ENCODE results near the gene SCUBE2. TPM values are rescaled to one million over a fixed set of nuclear protein-coding genes. Genes with fewer than 3 reads are reported as not detected.

SCUBE2 gene
- total RNA-seq, 1 donor from 2014 or later: 1.9 TPM

DNA sequence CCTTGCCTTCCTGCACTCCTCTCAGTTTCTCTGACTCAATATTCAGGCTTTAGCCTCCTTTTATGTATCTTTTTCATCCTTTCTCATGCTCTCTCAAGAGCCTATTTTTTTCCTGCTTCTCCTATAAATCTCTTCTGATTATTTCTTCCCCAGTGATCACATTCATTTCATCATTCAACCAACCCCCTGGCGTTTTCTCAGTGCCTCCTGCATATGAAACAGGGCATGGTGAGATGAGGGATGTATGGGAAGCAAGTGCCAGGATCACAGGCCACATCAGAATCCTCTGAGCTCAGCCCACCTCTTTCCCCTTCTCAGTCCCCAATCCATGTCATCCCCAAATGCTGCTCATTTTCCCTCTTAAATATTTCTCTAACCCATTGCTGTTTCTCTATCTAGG, 48.9 kb downstream of the SCUBE2 start:
- Mint-ChIP-seq H3K4me1 (ENCODE audit: unreplicated experiment) (peaks cover 7% of the 10 kb centered on the region), H3K4me3 (ENCODE audit: unreplicated experiment) (no peak overlapping the region), H3K36me3 (ENCODE audit: unreplicated experiment) (no peaks in the 10 kb centered on the region), H3K27ac (ENCODE audit: unreplicated experiment) (no peak overlapping the region), H3K27me3 (ENCODE audit: unreplicated experiment) (no peaks in the 10 kb centered on the region), H3K9me3 (ENCODE audit: unreplicated experiment) (no peaks in the 10 kb centered on the region)
- TF ChIP-seq, protein P1, sequence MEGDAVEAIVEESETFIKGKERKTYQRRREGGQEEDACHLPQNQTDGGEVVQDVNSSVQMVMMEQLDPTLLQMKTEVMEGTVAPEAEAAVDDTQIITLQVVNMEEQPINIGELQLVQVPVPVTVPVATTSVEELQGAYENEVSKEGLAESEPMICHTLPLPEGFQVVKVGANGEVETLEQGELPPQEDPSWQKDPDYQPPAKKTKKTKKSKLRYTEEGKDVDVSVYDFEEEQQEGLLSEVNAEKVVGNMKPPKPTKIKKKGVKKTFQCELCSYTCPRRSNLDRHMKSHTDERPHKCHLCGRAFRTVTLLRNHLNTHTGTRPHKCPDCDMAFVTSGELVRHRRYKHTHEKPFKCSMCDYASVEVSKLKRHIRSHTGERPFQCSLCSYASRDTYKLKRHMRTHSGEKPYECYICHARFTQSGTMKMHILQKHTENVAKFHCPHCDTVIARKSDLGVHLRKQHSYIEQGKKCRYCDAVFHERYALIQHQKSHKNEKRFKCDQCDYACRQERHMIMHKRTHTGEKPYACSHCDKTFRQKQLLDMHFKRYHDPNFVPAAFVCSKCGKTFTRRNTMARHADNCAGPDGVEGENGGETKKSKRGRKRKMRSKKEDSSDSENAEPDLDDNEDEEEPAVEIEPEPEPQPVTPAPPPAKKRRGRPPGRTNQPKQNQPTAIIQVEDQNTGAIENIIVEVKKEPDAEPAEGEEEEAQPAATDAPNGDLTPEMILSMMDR (IDR thresholded peaks at IDR 0.05): no peak
- no peak for DNase-seq (ENCODE audit: extremely low spot score, unreplicated experiment)

DNA sequence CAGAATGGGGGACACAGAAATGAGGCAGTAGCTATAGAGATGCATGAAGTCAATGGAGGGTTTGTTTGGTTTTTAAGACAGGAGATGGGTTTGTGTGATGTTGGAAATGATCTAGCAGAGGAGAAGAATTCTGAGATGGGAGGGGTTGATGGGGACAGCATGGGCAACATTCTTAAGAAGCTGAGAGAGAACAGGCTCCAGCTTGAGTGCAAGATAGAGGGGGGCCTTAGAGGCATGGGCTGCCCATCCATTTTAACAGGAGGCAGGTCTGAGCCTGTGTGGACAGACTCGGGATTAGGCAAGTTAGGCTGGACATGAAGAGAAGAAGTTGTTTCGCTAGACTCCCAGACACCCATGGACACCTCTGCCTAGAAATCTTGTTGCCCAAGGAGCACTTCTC, 49.7 kb downstream of the SCUBE2 start:
- peaks cover 4% of the 10 kb centered on the region for H3K4me1 Mint-ChIP-seq (ENCODE audit: unreplicated experiment)
- H3K36me3 Mint-ChIP-seq (ENCODE audit: unreplicated experiment): no peaks in the 10 kb centered on the region
- no peaks in the 10 kb centered on the region for H3K9me3 Mint-ChIP-seq (ENCODE audit: unreplicated experiment)
- no peak overlapping the region for H3K27ac Mint-ChIP-seq (ENCODE audit: unreplicated experiment)
- TF ChIP-seq, protein P1 (IDR thresholded peaks at IDR 0.05): no peak
- no peak for DNase-seq (ENCODE audit: extremely low spot score, unreplicated experiment)
- no peaks in the 10 kb centered on the region for H3K27me3 Mint-ChIP-seq (ENCODE audit: unreplicated experiment)
- H3K4me3 Mint-ChIP-seq (ENCODE audit: unreplicated experiment): no peak overlapping the region

DNA sequence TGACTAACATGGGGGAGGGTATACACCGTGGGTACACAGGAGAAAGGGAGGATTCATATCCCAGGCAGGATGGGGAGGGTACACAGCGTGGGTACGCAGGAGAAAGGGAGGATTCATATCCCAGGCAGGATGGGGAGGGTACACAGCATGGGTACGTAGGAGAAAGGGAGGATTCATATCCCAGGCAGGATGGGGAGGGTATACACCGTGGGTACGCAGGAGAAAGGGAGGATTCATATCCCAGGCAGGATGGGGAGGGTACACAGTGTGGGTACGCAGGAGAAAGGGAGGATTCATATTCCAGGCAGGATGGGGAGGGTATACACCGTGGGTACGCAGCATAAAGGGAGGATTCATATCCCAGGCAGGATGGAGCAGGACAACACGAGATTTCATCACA, 51.0 kb downstream of the SCUBE2 start:
- no peak overlapping the region for H3K27ac Mint-ChIP-seq (ENCODE audit: unreplicated experiment)
- H3K4me3 Mint-ChIP-seq (ENCODE audit: unreplicated experiment): no peak overlapping the region
- TF ChIP-seq, protein P1 (IDR thresholded peaks at IDR 0.05): no peak
- H3K4me1 Mint-ChIP-seq (ENCODE audit: unreplicated experiment): peaks cover 4% of the 10 kb centered on the region
- no peaks in the 10 kb centered on the region for H3K9me3 Mint-ChIP-seq (ENCODE audit: unreplicated experiment)
- no peak for DNase-seq (ENCODE audit: extremely low spot score, unreplicated experiment)
- H3K27me3 Mint-ChIP-seq (ENCODE audit: unreplicated experiment): no peaks in the 10 kb centered on the region
- no peaks in the 10 kb centered on the region for H3K36me3 Mint-ChIP-seq (ENCODE audit: unreplicated experiment)

DNA sequence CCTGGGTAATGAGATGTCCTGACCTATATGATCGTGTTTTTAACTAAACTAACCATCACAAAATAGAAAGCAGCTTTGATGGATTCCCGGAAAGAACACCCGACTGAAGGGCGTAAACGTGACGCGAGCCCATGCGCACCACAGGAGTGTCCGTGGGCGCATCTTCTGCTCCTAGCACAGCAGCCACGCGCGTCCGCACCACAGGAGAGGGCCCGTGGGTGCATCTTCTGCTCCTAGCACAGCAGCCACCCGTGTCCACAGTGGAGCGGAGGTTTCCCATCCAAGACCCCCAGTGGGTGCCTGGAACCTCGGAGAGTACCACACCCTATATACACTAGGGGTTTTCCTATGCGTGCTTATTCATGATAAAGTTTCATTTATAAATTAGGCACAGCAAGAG, 51.5 kb downstream of the SCUBE2 start:
- no peaks in the 10 kb centered on the region for H3K9me3 Mint-ChIP-seq (ENCODE audit: unreplicated experiment)
- H3K27me3 Mint-ChIP-seq (ENCODE audit: unreplicated experiment): no peaks in the 10 kb centered on the region
- H3K4me1 Mint-ChIP-seq (ENCODE audit: unreplicated experiment): peaks cover 4% of the 10 kb centered on the region
- no peak overlapping the region for H3K4me3 Mint-ChIP-seq (ENCODE audit: unreplicated experiment)
- no peaks in the 10 kb centered on the region for H3K36me3 Mint-ChIP-seq (ENCODE audit: unreplicated experiment)
- no peak for DNase-seq (ENCODE audit: extremely low spot score, unreplicated experiment)
- H3K27ac Mint-ChIP-seq (ENCODE audit: unreplicated experiment): no peak overlapping the region
- TF ChIP-seq, protein P1 (IDR thresholded peaks at IDR 0.05): no peak

DNA sequence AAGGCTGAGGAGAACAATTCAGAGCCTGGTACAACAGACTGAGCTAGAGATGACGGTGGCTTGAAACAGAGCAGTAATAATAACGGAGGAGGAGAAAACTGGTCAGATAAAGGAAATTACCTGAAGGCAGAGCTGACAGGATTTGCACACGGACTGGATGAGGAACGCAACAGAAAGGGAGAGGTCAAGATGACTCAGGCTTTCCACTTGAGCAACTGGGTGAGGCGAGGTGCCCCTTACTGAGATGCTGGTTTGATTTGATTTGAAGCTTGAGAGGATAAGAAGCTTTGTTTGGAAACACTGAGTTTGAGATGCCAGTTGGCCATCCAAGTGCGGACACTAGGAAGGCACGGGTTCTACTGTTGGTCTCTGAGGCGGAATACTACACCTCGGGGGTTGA, 52.2 kb downstream of the SCUBE2 start:
- peaks cover 4% of the 10 kb centered on the region for H3K4me1 Mint-ChIP-seq (ENCODE audit: unreplicated experiment)
- no peaks in the 10 kb centered on the region for H3K36me3 Mint-ChIP-seq (ENCODE audit: unreplicated experiment)
- no peaks in the 10 kb centered on the region for H3K27me3 Mint-ChIP-seq (ENCODE audit: unreplicated experiment)
- no peaks in the 10 kb centered on the region for H3K9me3 Mint-ChIP-seq (ENCODE audit: unreplicated experiment)
- no peak overlapping the region for H3K27ac Mint-ChIP-seq (ENCODE audit: unreplicated experiment)
- TF ChIP-seq, protein P1 (IDR thresholded peaks at IDR 0.05): no peak
- no peak for DNase-seq (ENCODE audit: extremely low spot score, unreplicated experiment)
- H3K4me3 Mint-ChIP-seq (ENCODE audit: unreplicated experiment): no peak overlapping the region

Data from osteocyte (in vitro differentiated cells).